Measurements from ENCODE around the gene EPHB2. TPM values are rescaled to one million over a fixed set of nuclear protein-coding genes. Genes with fewer than 3 reads are reported as not detected.

The EPHB2 gene
- total RNA-seq, 2 experiments from 2014 or later, result 0.08 TPM; not detected in 1

DNA sequence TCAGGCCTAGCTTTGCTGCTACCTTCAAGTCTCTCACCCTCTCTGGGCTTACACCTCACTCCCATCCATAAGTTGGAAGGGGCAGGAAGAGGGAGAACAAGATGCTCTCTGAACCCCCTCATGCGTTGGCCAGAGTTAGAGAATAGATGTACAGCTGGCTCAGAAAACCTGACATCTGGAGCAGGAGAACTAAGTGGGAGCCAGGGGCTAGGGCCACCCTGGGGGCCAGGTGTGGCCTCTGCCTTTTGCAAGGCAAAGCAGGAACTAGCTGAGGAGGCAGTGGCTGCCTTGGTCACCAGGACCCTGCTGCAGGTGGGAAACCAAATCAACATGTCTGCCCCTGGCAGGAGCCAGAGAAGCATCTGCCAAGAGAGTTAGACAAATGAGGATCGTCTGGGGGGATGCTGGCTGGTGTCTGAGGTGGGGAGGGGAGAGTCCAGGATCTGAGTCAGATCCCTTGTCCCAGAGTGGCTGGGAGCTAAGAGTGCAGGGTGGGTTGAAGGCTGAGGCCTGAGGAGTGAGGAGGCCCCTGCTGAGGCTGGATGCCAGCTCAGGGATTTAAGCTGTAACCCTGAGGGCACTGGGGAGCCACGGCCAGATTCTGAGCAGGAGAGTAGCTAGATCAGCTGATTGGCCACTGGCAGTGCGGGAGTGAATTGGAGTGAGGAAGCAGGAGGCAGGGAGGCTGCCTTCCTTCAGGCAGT, 115.0 kb downstream of the EPHB2 start:
- Mint-ChIP-seq H3K9me3 (no peaks in the 10 kb centered on the region), H3K4me1 (ENCODE audit: low read depth) (no peaks in the 10 kb centered on the region), H3K27ac (no peak overlapping the region), H3K36me3 (ENCODE audit: low read depth) (no peaks in the 10 kb centered on the region), H3K27me3 (peaks cover 7% of the 10 kb centered on the region), H3K4me3 (no peak overlapping the region)
- peaks cover 0 to 3% of the 10 kb centered on the region in 2 experiments for H3K27me3 ChIP-seq (ENCODE audit: control insufficient read depth in 1 of 2, insufficient read depth in 2 of 2, low read length in 2 of 2)
- intact Hi-C loops (cut with DNase I, micrococcal nuclease), result no loop called here
- ChIA-PET POLR2A (no interaction called here), CTCF (interaction anchor here (0.6 kb wide), 1 partner anchor 1968 kb away, joined by 4 read pairs; no protein-coding TSS in a partner anchor)
- no peaks in the 10 kb centered on the region for H3K4me1 ChIP-seq (ENCODE audit: insufficient read depth, low read length)
- TF ChIP-seq, protein P1, sequence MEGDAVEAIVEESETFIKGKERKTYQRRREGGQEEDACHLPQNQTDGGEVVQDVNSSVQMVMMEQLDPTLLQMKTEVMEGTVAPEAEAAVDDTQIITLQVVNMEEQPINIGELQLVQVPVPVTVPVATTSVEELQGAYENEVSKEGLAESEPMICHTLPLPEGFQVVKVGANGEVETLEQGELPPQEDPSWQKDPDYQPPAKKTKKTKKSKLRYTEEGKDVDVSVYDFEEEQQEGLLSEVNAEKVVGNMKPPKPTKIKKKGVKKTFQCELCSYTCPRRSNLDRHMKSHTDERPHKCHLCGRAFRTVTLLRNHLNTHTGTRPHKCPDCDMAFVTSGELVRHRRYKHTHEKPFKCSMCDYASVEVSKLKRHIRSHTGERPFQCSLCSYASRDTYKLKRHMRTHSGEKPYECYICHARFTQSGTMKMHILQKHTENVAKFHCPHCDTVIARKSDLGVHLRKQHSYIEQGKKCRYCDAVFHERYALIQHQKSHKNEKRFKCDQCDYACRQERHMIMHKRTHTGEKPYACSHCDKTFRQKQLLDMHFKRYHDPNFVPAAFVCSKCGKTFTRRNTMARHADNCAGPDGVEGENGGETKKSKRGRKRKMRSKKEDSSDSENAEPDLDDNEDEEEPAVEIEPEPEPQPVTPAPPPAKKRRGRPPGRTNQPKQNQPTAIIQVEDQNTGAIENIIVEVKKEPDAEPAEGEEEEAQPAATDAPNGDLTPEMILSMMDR (IDR thresholded peaks at IDR 0.05), result no peak
- no peak overlapping the region for H3K4me3 ChIP-seq (ENCODE audit: low read length)
- H3K27ac ChIP-seq (ENCODE audit: low read depth in 1 of 2, low read length in 2 of 2), result no peak overlapping the region
- ATAC-seq (ENCODE audit: poor library complexity) (no peak), DNase-seq (no peak)
- H3K36me3 ChIP-seq (ENCODE audit: insufficient read depth, low read length), result no peaks in the 10 kb centered on the region
- no peaks in the 10 kb centered on the region for H3K9me3 ChIP-seq (ENCODE audit: control insufficient read depth in 1 of 2, insufficient read depth in 1 of 2, low read length in 2 of 2)

DNA sequence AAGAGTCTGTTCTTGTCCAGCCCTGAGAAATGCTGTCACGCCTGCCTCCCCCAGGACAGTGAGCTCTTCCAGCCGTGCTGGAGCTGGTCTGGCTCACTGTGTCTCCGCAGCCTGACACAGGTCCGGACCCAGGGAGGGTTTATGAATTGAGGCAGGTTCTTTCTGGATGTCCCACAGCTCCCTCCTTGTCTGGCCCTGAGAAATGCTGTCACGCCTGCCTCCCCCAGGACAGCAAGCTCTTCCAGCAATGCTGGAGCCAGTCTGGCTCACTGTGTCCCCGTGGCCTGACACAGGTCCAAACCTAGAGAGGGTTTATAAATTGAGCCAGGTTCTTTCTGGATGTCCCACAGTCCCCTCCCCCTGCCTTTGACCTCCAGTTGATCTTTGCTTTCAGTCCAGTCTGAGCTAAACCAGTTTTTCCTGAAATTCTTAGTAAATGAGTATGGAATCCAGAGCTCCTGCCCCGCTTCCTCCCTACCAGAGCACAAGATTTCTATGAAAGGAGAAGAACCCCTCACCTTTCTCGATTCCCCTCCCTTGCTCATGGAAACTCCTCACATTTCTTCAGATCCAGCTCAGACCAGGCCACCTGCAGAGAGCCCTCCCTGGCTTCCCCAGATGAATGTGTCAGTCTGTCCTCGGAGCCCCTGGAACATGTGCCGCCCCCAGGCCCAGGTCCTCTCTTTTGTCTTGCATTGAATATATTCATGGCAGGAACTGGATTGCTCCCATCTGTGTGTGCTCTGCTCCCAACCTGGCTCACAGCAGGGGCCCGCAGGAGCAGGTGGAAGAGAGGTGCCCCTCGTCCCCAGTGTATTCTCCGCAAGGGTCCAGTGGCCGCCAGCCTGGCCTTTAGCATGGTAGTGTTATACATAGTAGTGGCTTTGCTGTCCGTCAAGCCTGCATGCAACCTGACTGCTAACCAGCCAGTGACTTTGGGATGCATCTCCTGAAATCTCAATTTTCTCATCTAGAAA, 116.3 kb downstream of the EPHB2 start:
- Mint-ChIP-seq H3K9me3 (no peaks in the 10 kb centered on the region), H3K36me3 (ENCODE audit: low read depth) (no peaks in the 10 kb centered on the region), H3K27ac (no peak overlapping the region), H3K4me1 (ENCODE audit: low read depth) (no peaks in the 10 kb centered on the region), H3K27me3 (peaks cover 16% of the 10 kb centered on the region), H3K4me3 (no peak overlapping the region)
- POLR2A ChIA-PET, result no interaction called here
- no peaks in the 10 kb centered on the region for H3K9me3 ChIP-seq (ENCODE audit: control insufficient read depth in 1 of 2, insufficient read depth in 1 of 2, low read length in 2 of 2)
- H3K27me3 ChIP-seq (ENCODE audit: control insufficient read depth in 1 of 2, insufficient read depth in 2 of 2, low read length in 2 of 2), result peaks cover 0 to 5% of the 10 kb centered on the region in 2 experiments
- no peak overlapping the region for H3K4me3 ChIP-seq (ENCODE audit: low read length)
- no peak for DNase-seq
- no peak for ATAC-seq (ENCODE audit: poor library complexity)
- TF ChIP-seq, protein P1 (IDR thresholded peaks at IDR 0.05), result no peak
- CTCF ChIA-PET, result no interaction called here
- no peak overlapping the region for H3K27ac ChIP-seq (ENCODE audit: low read depth in 1 of 2, low read length in 2 of 2)
- intact Hi-C loops (cut with DNase I, micrococcal nuclease), result no loop called here
- H3K36me3 ChIP-seq (ENCODE audit: insufficient read depth, low read length), result no peaks in the 10 kb centered on the region
- H3K4me1 ChIP-seq (ENCODE audit: insufficient read depth, low read length), result no peaks in the 10 kb centered on the region

DNA sequence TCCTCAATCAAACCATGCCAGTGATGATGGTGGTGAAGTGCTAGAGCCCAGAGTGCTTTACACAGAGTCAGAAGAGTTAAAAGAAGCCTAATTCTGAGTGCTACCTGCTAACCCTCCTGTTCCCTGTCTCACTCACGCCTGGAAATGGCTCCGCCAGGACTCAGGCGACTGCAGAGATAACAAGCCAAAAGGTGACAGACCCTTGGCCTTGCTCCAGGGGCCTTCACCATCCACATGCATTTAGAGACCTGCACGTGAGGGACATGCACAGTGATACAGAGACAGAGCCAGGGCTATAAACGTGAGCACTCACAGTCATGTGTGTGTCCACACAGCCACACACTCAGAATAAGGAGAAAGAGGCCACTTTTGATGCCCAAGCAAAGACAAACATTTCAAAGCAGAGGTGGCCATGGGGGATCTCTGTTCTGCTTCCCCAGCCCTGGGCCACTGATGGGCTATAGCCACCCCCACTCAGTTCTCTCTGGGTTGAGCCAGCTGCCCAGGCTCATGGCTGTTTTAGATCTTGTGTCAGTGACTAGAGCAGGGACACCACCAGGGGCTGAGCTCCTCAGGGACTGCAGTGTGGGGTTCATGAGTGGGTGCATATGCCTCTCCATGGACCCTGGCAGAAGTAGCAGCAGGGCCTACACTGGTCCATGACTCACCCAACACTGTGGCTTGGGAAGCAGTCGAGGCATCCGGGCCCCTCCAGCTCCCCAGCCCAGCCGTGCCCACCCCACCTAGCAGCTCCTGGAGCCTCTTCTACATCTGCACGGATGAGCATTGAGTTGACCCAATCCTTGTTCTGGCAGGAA, 117.2 kb downstream of the EPHB2 start:
- H3K4me1 Mint-ChIP-seq (ENCODE audit: low read depth), result no peaks in the 10 kb centered on the region
- Histone ChIP-seq H3K4me1 (ENCODE audit: insufficient read depth, low read length) (no peaks in the 10 kb centered on the region), H3K4me3 (ENCODE audit: low read length) (no peak overlapping the region), H3K27ac (ENCODE audit: low read depth in 1 of 2, low read length in 2 of 2) (no peak overlapping the region), H3K36me3 (ENCODE audit: insufficient read depth, low read length) (no peaks in the 10 kb centered on the region), H3K27me3 (ENCODE audit: control insufficient read depth in 1 of 2, insufficient read depth in 2 of 2, low read length in 2 of 2) (peaks cover 0 to 5% of the 10 kb centered on the region in 2 experiments), H3K9me3 (ENCODE audit: control insufficient read depth in 1 of 2, insufficient read depth in 1 of 2, low read length in 2 of 2) (no peaks in the 10 kb centered on the region)
- no peak for DNase-seq
- ChIA-PET POLR2A (no interaction called here), CTCF (no interaction called here)
- H3K36me3 Mint-ChIP-seq (ENCODE audit: low read depth), result no peaks in the 10 kb centered on the region
- intact Hi-C loops (cut with DNase I, micrococcal nuclease), result no loop called here
- TF ChIP-seq, protein P1 (IDR thresholded peaks at IDR 0.05), result no peak
- no peak overlapping the region for H3K4me3 Mint-ChIP-seq
- no peak overlapping the region for H3K27ac Mint-ChIP-seq
- peaks cover 16% of the 10 kb centered on the region for H3K27me3 Mint-ChIP-seq
- H3K9me3 Mint-ChIP-seq, result no peaks in the 10 kb centered on the region
- ATAC-seq (ENCODE audit: poor library complexity), result no peak
